Activated CD4-positive, CD25-positive, alpha-beta regulatory T cell treated with anti-CD3 and anti-CD28 coated beads, Interleukin-2, amount 50 U/mL, for 24 hours (primary cell): ENCODE measurements around the gene MAPK6.
"Not testable (repeated sequence)": the region's sequence is repeated elsewhere in the genome, so short reads cannot be mapped to it uniquely, and the experiment has no call there.

Source experiments
- ATAC-seq, 2 donors: fragments of 150-1000 bp; cut with Tn5 transposase; one replicate each; pipeline ENCODE4 v1.10.0; 2021; ENCODE audit warnings: mild to moderate bottlenecking in 1 of 2, moderate library complexity in 1 of 2

Gene MAPK6

GRCh38 chr15:52018693-52019393, at the start of gene MAPK6:
TSS of gene MAPK6 (plus strand) at chr15:52019219. CDS start at chr15:52046461, 27,242 bp downstream.
- peak; percentile 71 to 77 for ATAC-seq

GRCh38 chr15:51969728-51970127, 49.3 kb upstream of the MAPK6 start:
- no peak for ATAC-seq

- no peak for ATAC-seq
Measured at GRCh38 chr15:51970132-51970817, 48.7 kb upstream of the MAPK6 start.

- no peak for ATAC-seq
Measured at GRCh38 chr15:51971032-51971374, 48.0 kb upstream of the MAPK6 start.

GRCh38 chr15:51971375-51972133, 47.5 kb upstream of the MAPK6 start, which contains the start of gene LEO1:
TSS of gene LEO1 (minus strand) at chr15:51971778. CDS start at chr15:51971745, 33 bp downstream.
- ATAC-seq: peak; percentile 92

GRCh38 chr15:51973220-51973619, 45.8 kb upstream of the MAPK6 start:
- no peak for ATAC-seq

GRCh38 chr15:51973775-51974174, 45.2 kb upstream of the MAPK6 start:
- ATAC-seq: no peak

- peak; percentile 88 to 95 for ATAC-seq
Measured at GRCh38 chr15:51982013-51982769, 36.8 kb upstream of the MAPK6 start.

GRCh38 chr15:51982770-51983103, 36.3 kb upstream of the MAPK6 start:
- no peak for ATAC-seq

- no peak for ATAC-seq
Measured at GRCh38 chr15:51991141-51991540, 27.9 kb upstream of the MAPK6 start.

- no peak for ATAC-seq
Measured at GRCh38 chr15:51992953-51993352, 26.1 kb upstream of the MAPK6 start.

- no peak for ATAC-seq
Measured at GRCh38 chr15:52002351-52002750, 16.7 kb upstream of the MAPK6 start.

- ATAC-seq: not testable (repeated sequence)
Measured at GRCh38 chr15:52003089-52003488, 15.9 kb upstream of the MAPK6 start.

- no peak for ATAC-seq
Measured at GRCh38 chr15:52003710-52004109, 15.3 kb upstream of the MAPK6 start.

GRCh38 chr15:52004806-52005205, 14.2 kb upstream of the MAPK6 start:
- ATAC-seq: no peak

GRCh38 chr15:52005748-52006701, 13.0 kb upstream of the MAPK6 start:
- ATAC-seq: peak; percentile 93

GRCh38 chr15:52006702-52007340, 12.2 kb upstream of the MAPK6 start:
- ATAC-seq: no peak

GRCh38 chr15:52008359-52008697, 10.7 kb upstream of the MAPK6 start:
- no peak for ATAC-seq

- ATAC-seq: no peak
Measured at GRCh38 chr15:52008698-52009434, 10.2 kb upstream of the MAPK6 start.
